GM21526 (cell line): ENCODE data around the gene KLHL13.
"Not testable (repeated sequence)": the region's sequence is repeated elsewhere in the genome, so short reads cannot be mapped to it uniquely, and the experiment has no call there.

Experiments
- ATAC-seq: cut with Tn5 transposase; IDR thresholded peaks from one replicate; pipeline ENCODE4 v1.9.1; 2021; ENCODE audit warnings: moderate library complexity; ENCODE audit not compliant: unreplicated experiment, low FRiP score

KLHL13 gene

DNA sequence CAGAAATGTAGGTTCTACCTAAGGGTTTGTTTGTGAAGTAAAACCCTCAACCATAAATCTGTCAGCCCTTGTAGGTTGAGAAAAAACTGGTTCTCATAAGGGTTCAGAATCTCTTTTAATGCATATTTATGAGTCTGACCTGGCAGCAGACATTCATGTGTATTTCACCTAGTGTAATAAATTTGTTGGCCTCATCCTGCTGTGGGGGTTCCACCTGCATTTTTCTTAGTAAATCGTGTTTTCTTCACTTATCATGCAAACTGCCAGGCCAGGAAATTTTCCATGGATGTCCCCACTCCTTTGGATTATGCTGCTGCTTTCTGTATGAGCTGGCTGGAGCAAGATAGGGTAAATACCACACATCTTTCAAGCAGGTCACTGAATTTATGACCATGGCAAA, 42.4 kb downstream of the KLHL13 start:
- ATAC-seq: no peak

- no peak for ATAC-seq
These were observed 49.6 kb downstream of the KLHL13 start for GRCh38 chrX:118066867-118067515.

DNA sequence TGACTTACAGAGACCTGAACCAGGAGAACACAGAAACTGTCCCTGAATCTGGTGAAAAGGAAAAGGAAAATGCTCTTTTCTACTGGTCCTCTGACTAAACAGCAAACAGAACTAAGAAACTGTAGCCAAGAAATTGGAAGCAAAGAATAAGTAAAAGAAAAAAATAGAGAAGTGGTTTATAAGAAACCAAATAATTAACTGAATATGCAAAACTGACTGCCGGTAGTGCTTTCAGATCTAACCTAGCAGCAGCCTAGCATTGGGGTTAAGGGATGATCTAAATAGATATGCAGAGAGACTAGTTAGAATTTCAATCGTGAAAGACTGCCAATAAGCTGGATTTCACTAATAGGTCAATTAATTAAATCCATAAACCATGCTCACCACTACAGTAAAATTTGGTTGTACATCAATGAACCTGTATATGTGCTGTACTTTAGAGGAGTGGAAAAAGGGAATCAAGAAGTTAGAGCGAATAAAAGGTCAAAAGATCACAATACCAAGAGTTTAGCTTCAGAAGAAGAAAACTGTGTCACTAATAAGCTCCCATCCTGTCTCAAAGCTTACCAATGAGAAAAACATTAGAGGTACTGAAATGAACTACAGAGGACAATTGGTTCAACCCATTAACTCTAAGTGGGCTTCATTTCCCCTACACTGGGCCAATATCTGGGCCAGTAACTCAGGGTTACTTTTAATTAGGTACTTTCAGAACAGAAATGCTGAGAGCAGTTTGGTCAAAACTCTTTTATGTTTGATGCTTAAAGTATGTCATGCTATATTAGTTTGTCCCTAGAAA, 53.6 kb downstream of the KLHL13 start:
- peak; percentile 82 for ATAC-seq

- peak; percentile 51 for ATAC-seq
These were observed 54.4 kb downstream of the KLHL13 start for GRCh38 chrX:118062048-118062789.

- ATAC-seq: no peak
These were observed 57.7 kb downstream of the KLHL13 start for GRCh38 chrX:118058924-118059323.

- no peak for ATAC-seq
These were observed 59.7 kb downstream of the KLHL13 start for GRCh38 chrX:118056870-118057269.

DNA sequence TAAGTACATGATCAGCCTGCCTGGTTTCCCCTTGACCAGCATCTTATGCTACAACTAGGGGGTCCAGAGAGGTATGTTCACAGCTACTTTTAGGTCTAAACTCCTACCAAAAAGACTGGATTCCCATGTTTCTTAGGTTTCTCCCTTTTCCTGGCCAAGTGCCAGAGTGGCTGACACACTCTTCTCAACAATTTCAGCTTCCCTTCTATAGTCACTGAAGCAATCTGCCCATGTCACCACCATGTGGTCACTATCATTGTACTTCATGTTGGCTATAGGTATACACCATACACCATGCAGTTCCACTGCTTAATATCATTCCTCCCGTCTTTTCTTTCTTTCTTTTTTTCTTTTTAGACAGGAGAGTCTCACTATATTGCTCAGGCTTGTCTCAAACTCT, 66.9 kb downstream of the KLHL13 start:
- no peak for ATAC-seq

DNA sequence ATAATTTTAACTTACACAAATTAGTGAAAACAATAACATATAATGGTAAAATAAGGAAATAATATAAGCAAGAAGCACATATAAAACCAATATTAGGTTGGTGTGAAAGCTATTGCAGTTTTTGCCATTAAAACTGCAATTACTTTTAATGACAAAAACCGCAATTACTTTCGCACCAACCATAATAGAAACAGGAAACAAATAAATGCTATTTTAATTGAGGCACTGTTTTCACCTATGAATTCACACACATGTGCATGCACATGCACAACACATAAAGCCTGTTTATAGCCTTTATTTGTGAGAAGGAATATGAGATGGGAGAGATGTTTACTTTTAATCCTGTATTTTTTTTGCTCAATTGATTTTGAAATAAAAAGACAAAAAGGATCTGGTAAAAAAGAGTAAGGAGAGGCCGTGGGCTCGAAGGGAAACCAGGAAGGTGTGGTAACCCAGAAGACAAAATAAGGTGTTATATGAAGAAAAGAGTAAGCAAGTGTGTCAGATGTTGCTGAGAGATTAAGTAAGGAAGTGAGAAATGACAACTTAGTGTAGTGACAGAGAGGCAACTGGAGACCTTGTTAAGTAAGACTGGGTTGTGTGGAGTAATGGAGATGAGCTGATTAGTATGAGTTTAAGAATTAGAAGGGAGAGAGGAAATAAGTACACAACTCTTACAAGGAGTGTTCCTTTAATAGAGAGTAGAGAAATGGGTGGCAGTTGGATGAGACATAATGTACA, 69.0 kb downstream of the KLHL13 start:
- peak; percentile 72 for ATAC-seq

DNA sequence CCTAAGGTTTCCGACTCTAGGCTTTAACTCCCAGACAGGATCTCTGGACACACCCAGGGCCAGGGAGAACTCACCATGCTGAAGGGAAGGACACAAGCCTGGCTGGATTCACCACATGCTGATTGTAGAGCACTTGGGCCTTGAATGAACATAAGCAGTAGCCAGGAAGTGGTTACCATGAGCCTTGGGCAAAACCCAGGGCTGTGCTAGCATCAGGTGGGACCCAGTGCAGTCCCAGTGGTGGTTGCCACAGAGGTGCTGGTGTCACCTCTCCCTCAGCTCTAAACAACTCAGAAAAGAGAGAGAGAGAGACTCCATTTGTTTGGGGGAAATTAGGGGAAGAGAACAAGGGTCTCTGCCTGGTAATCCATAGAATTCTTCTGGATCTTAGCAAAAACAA, 77.0 kb downstream of the KLHL13 start:
- ATAC-seq: no peak

DNA sequence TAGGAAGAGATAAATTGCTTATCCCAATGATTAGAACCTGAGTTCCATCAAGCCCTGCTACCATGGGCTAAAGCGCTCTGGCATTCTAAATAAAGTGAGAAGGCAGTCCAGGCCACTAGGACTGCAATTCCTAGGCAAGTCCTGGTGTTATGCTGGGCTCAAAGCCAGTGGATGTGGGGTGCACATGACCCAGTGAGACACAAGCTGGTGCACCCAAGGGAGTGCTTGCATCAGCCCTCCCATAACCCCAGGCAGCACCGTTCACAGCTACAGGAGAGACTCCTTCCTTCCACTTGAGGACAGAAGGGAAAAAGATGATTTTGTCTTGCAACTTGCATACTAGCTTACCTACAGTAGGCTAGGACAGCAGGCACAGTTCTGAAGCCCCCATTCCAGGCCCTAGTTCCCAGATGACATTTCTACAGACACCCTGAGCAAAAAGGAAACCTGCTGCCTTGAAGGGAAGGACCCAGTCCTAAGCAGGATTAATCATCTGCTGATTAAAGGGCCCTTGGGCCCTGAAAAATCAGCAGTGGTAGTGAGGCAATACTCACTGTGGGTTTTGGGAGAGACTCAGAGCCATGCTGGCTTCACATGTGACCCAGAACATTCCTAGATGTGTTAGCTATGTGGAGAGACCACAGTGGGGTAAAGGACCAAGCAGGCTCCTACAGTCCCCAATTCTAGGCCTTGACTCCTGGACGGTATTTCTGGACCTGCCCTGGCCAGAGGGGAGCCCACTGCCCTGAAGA, 77.8 kb downstream of the KLHL13 start:
- no peak for ATAC-seq

GRCh38 chrX:118026631-118027030, 90.0 kb downstream of the KLHL13 start:
- ATAC-seq: no peak

DNA sequence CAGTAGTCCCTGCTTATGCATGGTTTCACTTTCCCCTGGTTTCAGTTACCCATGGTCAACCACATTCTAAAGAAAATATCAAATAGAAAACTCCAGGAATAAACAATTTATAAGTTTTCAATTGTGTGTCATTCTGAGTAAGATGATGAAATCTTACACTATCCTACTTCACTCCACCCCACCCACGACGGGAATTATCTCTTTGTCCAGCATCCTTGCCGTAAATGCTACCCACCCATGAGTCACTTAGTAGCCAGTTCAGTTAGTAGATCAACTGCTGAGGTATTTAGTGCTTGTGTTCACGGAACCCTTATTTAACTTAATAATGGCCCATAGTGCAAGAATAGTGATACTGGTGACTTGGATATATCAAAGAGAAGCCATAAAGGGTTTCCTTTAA, 91.4 kb downstream of the KLHL13 start:
- no peak for ATAC-seq

DNA sequence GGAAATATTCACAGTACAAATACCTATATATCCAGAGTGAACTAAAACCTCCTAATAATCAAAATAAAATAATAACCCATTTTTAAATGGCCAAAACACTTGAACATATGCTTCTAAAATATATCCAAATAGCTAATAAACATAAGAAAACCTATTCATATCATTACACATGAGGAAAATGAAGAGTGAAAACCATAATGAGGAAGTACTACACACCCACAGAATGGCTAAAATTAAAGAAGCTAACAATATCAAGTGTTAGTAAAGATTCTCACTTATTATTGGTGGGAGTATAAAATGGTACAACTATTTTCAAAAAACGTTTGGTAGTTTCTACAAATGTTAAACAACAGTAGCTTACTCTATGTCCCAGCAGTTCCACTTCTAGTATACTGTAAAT, 92.1 kb downstream of the KLHL13 start:
- peak; percentile 56 for ATAC-seq

DNA sequence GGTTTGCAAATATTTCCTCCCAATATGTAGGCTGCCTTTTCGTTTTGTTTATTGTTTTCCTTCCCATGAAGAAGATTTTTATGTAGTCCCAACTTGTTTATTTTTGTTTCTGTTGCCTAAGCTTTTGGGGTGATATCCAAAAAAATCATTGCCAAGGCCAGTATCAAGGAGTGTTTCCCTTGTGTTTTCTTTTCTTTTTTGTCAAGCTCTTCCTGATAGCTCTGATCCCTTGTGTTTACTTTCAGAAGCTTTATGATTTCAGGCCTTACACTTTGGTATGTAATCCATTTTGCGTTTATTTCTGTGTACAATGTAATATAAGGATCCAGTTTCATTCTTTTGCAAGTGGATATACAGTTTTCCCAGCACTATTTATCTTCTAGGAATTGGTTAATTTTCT, 93.9 kb downstream of the KLHL13 start:
- no peak for ATAC-seq

DNA sequence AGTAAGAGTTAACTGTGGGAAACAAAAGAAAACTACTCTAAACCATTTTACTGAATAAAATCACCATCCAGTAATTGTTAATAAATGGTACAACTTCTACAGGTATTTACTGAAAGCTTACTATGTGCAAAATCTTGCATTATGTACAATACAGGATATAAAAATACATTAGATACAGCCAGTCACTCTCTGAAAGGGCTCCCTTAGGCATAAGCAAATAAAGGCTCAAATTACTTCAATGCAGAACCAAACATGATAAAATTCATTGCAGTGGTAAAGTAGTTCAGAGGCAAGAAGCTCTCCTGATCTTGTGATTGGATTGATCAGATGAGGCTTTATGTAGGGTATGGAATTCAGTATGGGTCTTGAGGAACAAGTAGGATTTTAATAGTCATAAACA, 100.2 kb downstream of the KLHL13 start:
- no peak for ATAC-seq

- ATAC-seq: not testable (repeated sequence)
These were observed 114.2 kb downstream of the KLHL13 start for GRCh38 chrX:118002417-118002816.

- ATAC-seq: no peak
These were observed 116.1 kb downstream of the KLHL13 start for GRCh38 chrX:118000518-118000917.

DNA sequence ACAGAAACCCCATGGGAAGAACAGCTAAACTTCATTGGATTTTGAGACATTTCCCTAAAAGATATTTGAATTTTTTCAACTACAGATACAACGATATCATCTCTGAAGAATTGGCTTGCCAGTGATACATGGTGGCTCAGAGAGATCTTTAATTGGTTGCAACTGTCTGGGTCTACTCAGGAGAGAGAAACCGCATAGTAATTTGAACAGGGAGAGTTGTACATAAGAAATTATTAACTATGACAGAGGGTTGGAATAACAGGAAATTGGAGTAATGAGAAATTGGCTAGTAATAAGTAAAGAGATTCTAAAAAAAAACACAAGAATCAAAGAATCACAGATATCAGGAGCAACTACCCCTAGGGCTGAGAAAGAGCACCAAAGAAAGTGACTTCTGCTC, 118.4 kb downstream of the KLHL13 start:
- ATAC-seq: no peak

- ATAC-seq: no peak
These were observed 119.6 kb downstream of the KLHL13 start for GRCh38 chrX:117996918-117997480.

DNA sequence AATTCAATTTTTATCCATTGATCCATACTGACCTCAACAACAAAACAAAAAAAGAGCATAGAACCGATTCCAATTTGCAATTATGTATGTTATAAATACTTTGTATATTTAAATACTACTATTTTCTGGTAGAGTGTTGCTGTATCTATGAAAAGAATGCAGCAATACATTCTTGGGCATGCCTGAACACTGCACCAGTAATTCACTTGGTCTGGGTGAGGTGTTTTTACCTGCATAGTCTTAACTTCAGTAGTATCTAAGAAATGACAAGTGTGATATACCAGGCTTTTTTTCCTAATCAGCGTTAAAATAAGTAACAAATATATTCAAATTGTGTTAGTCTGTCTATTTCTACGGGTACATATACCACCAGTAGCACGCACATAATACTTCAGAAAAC, 120.2 kb downstream of the KLHL13 start:
- ATAC-seq: no peak
